ENCODE results near the gene RNU6-7.

Gene RNU6-7

GRCh38 chr14:32249371-32249770, 47.5 kb downstream of the RNU6-7 start:
- TF ChIP-seq EZH2 (optimal IDR thresholded peaks at IDR 0.05; ENCODE audit: low read depth, low read length) (no peak), EZH2phosphoT487 (IDR thresholded peaks at IDR 0.05; ENCODE audit: low read length) (no peak), CTCF (IDR thresholded peaks at IDR 0.05; ENCODE audit: low read length) (no peak)

DNA sequence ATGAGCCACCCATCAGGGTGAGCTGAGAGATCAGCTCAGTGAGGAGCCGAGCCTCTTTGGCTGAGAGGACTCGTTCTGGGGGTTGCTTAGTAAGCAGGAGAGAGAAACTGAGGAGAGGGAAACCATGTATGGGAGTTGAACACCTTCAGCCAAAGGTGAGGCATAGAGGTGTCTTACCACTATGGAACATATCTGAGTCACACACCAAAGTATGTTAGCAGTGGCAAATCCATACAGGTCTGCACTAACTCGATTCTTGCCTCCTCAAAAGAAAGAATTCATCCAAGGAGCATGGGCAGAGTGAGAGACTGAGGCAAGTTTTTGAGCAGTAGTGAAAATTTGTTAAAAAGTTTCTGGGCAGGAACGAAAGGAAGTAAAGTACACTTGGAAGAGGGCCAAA, 47.9 kb downstream of the RNU6-7 start:
- DNase-seq = no peak
- no peaks in the 10 kb centered on the region for H3F3A ChIP-seq (ENCODE audit: insufficient read depth, low read length)
- no peaks in the 10 kb centered on the region for H3K9me2 ChIP-seq (replicated peaks; ENCODE audit: insufficient read depth, low read length)
- H3K27ac ChIP-seq (ENCODE audit: low read length) = no peak overlapping the region
- H3K4me2 ChIP-seq (ENCODE audit: low read depth, low read length) = no peak overlapping the region
- no peak overlapping the region for H3K4me3 ChIP-seq (ENCODE audit: low read length)
- no peaks in the 10 kb centered on the region for H3K9me3 ChIP-seq (replicated peaks; ENCODE audit: insufficient read depth, low read length)
- no peak for TF ChIP-seq CTCF (IDR thresholded peaks at IDR 0.05; ENCODE audit: low read length)
- TF ChIP-seq EZH2 (optimal IDR thresholded peaks at IDR 0.05; ENCODE audit: low read depth, low read length) = no peak
- TF ChIP-seq EZH2phosphoT487 (IDR thresholded peaks at IDR 0.05; ENCODE audit: low read length) = no peak
- no peak overlapping the region for H2AFZ ChIP-seq (ENCODE audit: low read length)
- no peaks in the 10 kb centered on the region for H4K20me1 ChIP-seq (ENCODE audit: insufficient read depth, low read length)
- H3K36me3 ChIP-seq (replicated peaks; ENCODE audit: insufficient read depth, low read length) = no peaks in the 10 kb centered on the region
- no peaks in the 10 kb centered on the region for H3K4me1 ChIP-seq (ENCODE audit: low read length)
- H3K79me2 ChIP-seq (ENCODE audit: low read length) = no peaks in the 10 kb centered on the region
- no peak overlapping the region for H3K9ac ChIP-seq (ENCODE audit: low read length)
- H3K27me3 ChIP-seq (replicated peaks; ENCODE audit: insufficient read depth, low read length) = no peaks in the 10 kb centered on the region

More at GRCh38 chr14:32249371-32249770, 47.5 kb downstream of the RNU6-7 start:
- H2AFZ ChIP-seq (ENCODE audit: low read length) = no peak overlapping the region
- no peak overlapping the region for H3K27ac ChIP-seq (ENCODE audit: low read length)
- DNase-seq = no peak
- no peaks in the 10 kb centered on the region for H3K4me1 ChIP-seq (ENCODE audit: low read length)
- H3K36me3 ChIP-seq (replicated peaks; ENCODE audit: insufficient read depth, low read length) = no peaks in the 10 kb centered on the region
- H4K20me1 ChIP-seq (ENCODE audit: insufficient read depth, low read length) = no peaks in the 10 kb centered on the region
- H3K4me3 ChIP-seq (ENCODE audit: low read length) = no peak overlapping the region
- H3K9me3 ChIP-seq (replicated peaks; ENCODE audit: insufficient read depth, low read length) = no peaks in the 10 kb centered on the region
- no peaks in the 10 kb centered on the region for H3F3A ChIP-seq (ENCODE audit: insufficient read depth, low read length)
- H3K79me2 ChIP-seq (ENCODE audit: low read length) = no peaks in the 10 kb centered on the region
- H3K4me2 ChIP-seq (ENCODE audit: low read depth, low read length) = no peak overlapping the region
- no peak overlapping the region for H3K9ac ChIP-seq (ENCODE audit: low read length)
- no peaks in the 10 kb centered on the region for H3K27me3 ChIP-seq (replicated peaks; ENCODE audit: insufficient read depth, low read length)
- no peaks in the 10 kb centered on the region for H3K9me2 ChIP-seq (replicated peaks; ENCODE audit: insufficient read depth, low read length)

DNA sequence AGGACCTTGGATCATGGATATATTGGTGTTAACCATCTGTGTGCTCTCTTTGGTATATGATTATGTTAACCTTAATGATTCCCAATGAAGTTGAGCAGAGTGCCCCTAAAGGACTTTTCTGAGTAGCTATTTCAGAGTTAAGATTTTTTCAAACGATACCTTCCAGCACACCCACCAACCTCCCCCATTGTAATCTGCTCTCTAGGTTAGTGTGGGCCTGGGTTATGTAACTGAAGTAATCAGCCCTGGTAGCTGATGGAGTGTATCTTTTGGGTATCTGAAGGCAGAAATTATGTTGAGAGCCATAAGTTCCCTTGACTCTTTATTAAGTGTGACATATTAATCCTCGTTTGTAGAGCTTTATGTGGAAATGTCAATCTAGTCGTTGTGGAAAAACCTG, 48.8 kb downstream of the RNU6-7 start:
- H2AFZ ChIP-seq (ENCODE audit: low read length) = no peak overlapping the region
- no peak overlapping the region for H3K9ac ChIP-seq (ENCODE audit: low read length)
- DNase-seq = no peak
- no peak overlapping the region for H3K27ac ChIP-seq (ENCODE audit: low read length)
- no peak overlapping the region for H3K4me3 ChIP-seq (ENCODE audit: low read length)
- H3K4me1 ChIP-seq (ENCODE audit: low read length) = no peaks in the 10 kb centered on the region
- H3K36me3 ChIP-seq (replicated peaks; ENCODE audit: insufficient read depth, low read length) = no peaks in the 10 kb centered on the region
- H4K20me1 ChIP-seq (ENCODE audit: insufficient read depth, low read length) = no peaks in the 10 kb centered on the region
- H3K9me3 ChIP-seq (replicated peaks; ENCODE audit: insufficient read depth, low read length) = no peaks in the 10 kb centered on the region
- TF ChIP-seq EZH2phosphoT487 (IDR thresholded peaks at IDR 0.05; ENCODE audit: low read length) = no peak
- no peak for TF ChIP-seq EZH2 (optimal IDR thresholded peaks at IDR 0.05; ENCODE audit: low read depth, low read length)
- TF ChIP-seq CTCF (IDR thresholded peaks at IDR 0.05; ENCODE audit: low read length) = no peak
- no peaks in the 10 kb centered on the region for H3F3A ChIP-seq (ENCODE audit: insufficient read depth, low read length)
- no peaks in the 10 kb centered on the region for H3K9me2 ChIP-seq (replicated peaks; ENCODE audit: insufficient read depth, low read length)
- H3K4me2 ChIP-seq (ENCODE audit: low read depth, low read length) = no peak overlapping the region
- no peaks in the 10 kb centered on the region for H3K79me2 ChIP-seq (ENCODE audit: low read length)
- H3K27me3 ChIP-seq (replicated peaks; ENCODE audit: insufficient read depth, low read length) = no peaks in the 10 kb centered on the region
